Vagina (tissue), 2 donors: ENCODE results near the gene DLG5.

ENCODE experiments used
- CTCF ChIP-seq, 3 experiments: fragments of 450-650 bp in 2 of 3; fragments of 200-600 bp in 1 of 3; sonication (generic) in 1 of 3; IDR thresholded peaks; one replicate each; pipeline ENCODE4 v1.5.1; 2017 to 2019; ENCODE audit warnings: antibody characterized with exemption in 3 of 3, mild to moderate bottlenecking in 2 of 3, moderate library complexity in 2 of 3
- POLR2A ChIP-seq, 2 donors: fragments of 450-650 bp; IDR thresholded peaks; one replicate each; pipeline ENCODE4 v1.6.1; 2017; ENCODE audit warnings: antibody characterized with exemption in 2 of 2, mild to moderate bottlenecking in 2 of 2, moderate library complexity in 2 of 2

GRCh38 chr10:77787440-77787839, 139.1 kb downstream of the DLG5 start:
- TF ChIP-seq POLR2A (IDR thresholded peaks at IDR 0.05) (no peak), CTCF (IDR thresholded peaks at IDR 0.05) (no peak)
